Measurements from ENCODE around the gene ABHD10.

The ABHD10 gene

DNA sequence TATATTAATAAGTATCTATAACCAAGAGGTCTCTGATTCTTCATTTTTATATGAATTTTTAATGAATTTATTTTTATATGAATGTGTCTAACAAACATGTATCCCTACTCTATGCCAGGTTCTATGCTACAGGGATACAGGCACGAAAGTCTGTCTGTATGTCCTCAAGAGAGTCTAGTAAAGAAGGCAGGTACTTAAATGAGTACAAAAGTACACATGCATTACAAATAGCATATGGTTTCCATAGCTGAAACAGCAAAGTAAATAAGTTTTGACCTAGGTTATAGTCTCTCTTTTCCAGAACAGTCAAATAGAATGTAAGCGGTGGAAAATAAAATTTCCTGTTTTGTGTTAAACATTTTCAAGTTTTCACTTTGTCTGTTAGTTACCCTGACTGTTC, 13.3 kb upstream of the ABHD10 start:
- H3K4me1 ChIP-seq (ENCODE audit: control insufficient read depth, insufficient read depth, low read length, poor library complexity, severe bottlenecking) = peaks cover 14% of the 10 kb centered on the region
- H3K9me3 ChIP-seq (ENCODE audit: control insufficient read depth, low read length) = no peaks in the 10 kb centered on the region
- H3K4me3 ChIP-seq (ENCODE audit: extremely low read depth, insufficient read depth, low read length, poor library complexity, severe bottlenecking) = no peak overlapping the region
- peaks cover 67% of the 10 kb centered on the region for H3K36me3 ChIP-seq (ENCODE audit: control insufficient read depth, insufficient read depth, low read length)
- H3K27ac ChIP-seq (ENCODE audit: low read depth, low read length, severe bottlenecking) = no peak overlapping the region
- no CpG with 5 or more reads among the region's 2 CpGs for WGBS, 2 experiments (ENCODE audit: insufficient coverage in 2 of 2)

DNA sequence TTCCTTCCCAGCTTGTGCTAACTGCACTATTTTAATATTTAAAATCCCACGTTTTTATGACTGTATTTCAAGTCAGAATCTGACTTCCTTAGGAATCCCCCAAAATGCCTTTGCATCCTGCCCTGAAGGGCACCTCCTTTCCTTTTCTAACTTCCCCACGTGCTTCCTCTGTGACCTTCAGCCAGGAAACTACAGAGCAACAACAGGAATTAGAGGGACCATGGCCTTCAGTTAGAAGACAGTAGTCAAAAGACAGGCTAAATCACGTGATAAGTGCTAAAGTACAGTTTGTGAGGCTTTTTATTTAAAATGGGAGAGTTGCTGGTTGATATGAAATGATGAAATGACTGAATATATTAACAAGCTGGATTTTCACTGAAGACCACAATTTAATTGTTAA, 11.8 kb upstream of the ABHD10 start:
- H3K4me1 ChIP-seq (ENCODE audit: control insufficient read depth, insufficient read depth, low read length, poor library complexity, severe bottlenecking) = peaks cover 14% of the 10 kb centered on the region
- peak overlapping the region; percentile 18 for H3K27ac ChIP-seq (ENCODE audit: low read depth, low read length, severe bottlenecking)
- no peaks in the 10 kb centered on the region for H3K9me3 ChIP-seq (ENCODE audit: control insufficient read depth, low read length)
- 9% methylated on average over 2 of the region's 3 CpGs for WGBS, 2 experiments (ENCODE audit: insufficient coverage in 2 of 2)
- peaks cover 75% of the 10 kb centered on the region for H3K36me3 ChIP-seq (ENCODE audit: control insufficient read depth, insufficient read depth, low read length)
- no peak overlapping the region for H3K4me3 ChIP-seq (ENCODE audit: extremely low read depth, insufficient read depth, low read length, poor library complexity, severe bottlenecking)

DNA sequence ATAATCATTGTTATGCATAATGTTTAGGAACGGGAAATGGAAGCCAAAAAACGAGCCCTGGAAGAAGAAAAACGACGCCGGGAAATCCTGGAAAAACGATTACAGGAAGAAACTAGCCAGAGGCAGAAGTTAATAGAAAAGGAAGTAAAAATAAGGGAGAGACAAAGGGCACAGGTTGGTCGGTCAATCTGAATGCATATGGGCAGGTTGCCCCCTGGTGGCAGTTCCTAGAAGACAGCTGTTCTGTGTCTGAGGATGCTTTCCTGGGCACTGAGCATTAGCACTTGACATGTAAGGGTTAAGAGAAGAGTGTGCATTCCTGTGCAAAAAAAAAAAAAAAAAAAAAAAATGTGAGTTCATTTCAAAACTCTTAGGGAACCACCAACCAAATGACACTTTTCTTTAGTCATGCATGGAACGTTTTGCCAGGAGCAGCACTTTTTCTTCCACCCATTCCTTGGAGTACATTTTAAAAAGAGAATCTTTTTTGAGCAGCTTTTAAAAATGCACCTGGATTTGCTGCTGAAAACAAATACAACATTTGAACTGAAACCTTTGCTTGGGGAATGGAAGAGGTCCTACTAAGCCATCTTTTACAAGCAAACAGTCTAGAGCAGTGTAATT, 11.1 kb upstream of the ABHD10 start:
- WGBS, 2 experiments (ENCODE audit: insufficient coverage in 2 of 2) = 6 to 22% methylated on average over 6 to 7 of the region's 8 CpGs
- Histone ChIP-seq H3K4me1 (ENCODE audit: control insufficient read depth, insufficient read depth, low read length, poor library complexity, severe bottlenecking) (peaks cover 14% of the 10 kb centered on the region), H3K36me3 (ENCODE audit: control insufficient read depth, insufficient read depth, low read length) (peaks cover 72% of the 10 kb centered on the region), H3K9me3 (ENCODE audit: control insufficient read depth, low read length) (no peaks in the 10 kb centered on the region), H3K4me3 (ENCODE audit: extremely low read depth, insufficient read depth, low read length, poor library complexity, severe bottlenecking) (no peak overlapping the region), H3K27ac (ENCODE audit: low read depth, low read length, severe bottlenecking) (no peak overlapping the region)

DNA sequence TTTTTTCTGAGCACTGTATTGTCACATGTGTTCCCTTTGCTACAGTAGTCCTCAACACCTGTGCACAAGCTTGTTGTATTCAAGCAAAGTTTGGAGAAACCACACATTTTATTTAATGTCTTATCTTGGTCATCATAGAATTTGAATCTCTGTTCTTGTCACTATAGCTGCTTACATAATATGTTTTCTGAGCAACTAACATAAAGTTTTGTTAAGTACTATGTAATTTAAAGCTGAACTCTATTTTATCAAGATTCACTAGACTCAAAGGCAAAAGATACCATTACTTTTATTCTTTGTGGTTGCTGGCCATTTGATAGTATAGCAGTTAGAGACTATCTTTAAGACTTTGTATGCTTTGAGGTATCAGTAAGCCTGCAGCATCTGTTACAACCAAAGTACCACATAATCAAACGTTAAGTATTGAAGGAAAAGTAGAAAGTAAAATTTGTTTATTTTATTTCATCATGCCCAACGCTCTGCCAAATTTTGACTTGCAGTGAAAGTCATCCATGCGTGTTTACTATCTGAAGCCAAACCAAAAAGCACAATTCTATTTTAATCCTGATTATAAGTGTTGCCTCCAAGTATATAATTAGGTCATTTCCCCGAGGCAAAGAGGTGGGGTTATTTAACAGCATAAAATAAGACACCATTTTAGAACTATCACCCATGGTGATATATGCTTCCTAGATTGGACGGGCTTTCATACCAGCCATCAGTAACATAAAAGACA, 10.3 kb upstream of the ABHD10 start:
- Histone ChIP-seq H3K27ac (ENCODE audit: low read depth, low read length, severe bottlenecking) (no peak overlapping the region), H3K4me3 (ENCODE audit: extremely low read depth, insufficient read depth, low read length, poor library complexity, severe bottlenecking) (no peak overlapping the region), H3K4me1 (ENCODE audit: control insufficient read depth, insufficient read depth, low read length, poor library complexity, severe bottlenecking) (peaks cover 14% of the 10 kb centered on the region), H3K36me3 (ENCODE audit: control insufficient read depth, insufficient read depth, low read length) (peaks cover 75% of the 10 kb centered on the region), H3K9me3 (ENCODE audit: control insufficient read depth, low read length) (no peaks in the 10 kb centered on the region)
- WGBS, 2 experiments (ENCODE audit: insufficient coverage in 2 of 2) = 100% methylated on average over 1 of the region's 5 CpGs

DNA sequence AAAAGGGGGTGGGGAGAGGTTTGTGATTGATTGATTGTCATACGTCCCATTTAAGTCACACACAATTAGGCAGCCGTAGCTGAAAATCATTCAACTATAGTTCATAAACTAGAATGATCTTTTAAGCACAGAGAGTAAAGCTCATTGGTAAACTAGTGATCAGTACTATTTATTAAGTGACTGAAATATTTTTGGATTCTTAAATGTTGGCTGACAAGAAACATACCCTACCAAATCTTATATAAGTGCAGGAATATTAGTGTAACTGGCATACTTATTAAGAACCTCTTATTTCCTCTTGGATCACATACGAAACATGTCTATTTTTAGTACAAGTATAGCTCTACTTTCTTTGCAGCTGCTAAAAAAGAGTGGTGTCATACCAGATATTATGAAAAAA, 8.4 kb upstream of the ABHD10 start:
- peaks cover 73% of the 10 kb centered on the region for H3K36me3 ChIP-seq (ENCODE audit: control insufficient read depth, insufficient read depth, low read length)
- no CpG with 5 or more reads among the region's 3 CpGs for WGBS, 2 experiments (ENCODE audit: insufficient coverage in 2 of 2)

DNA sequence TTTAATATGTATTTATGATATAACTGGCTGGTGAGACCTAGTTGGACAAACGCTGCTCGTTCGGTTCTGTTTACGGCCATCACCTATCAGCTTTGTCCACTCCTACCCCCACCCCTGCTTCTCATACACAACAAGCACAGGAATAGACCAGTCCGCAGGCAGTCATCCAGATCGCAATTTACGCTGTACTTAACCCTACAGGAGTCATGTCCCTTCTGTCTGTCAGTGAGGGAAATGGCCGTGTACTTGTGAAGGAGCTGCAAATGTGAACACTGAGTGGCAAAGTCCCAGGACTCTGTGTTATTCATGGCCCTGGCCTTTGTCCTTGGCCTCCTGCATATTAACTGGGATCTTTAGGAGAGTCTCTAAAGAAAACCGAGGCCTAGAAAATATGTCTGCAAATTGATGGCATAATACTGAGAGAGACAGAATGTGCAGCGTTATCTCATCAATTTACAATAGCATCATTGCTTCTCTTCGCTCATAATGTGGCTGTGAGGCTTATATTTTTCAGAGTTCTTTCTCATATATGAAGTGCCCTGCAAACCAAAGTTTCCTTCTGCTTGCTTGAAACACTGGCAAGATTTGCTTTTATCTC, 7.2 kb upstream of the ABHD10 start:
- no peak overlapping the region for H3K27ac ChIP-seq (ENCODE audit: low read depth, low read length, severe bottlenecking)
- no peak overlapping the region for H3K4me3 ChIP-seq (ENCODE audit: extremely low read depth, insufficient read depth, low read length, poor library complexity, severe bottlenecking)
- WGBS, 2 experiments (ENCODE audit: insufficient coverage in 2 of 2) = 78 to 84% methylated on average over 6 of the region's 11 CpGs
- peaks cover 66% of the 10 kb centered on the region for H3K36me3 ChIP-seq (ENCODE audit: control insufficient read depth, insufficient read depth, low read length)
- H3K4me1 ChIP-seq (ENCODE audit: control insufficient read depth, insufficient read depth, low read length, poor library complexity, severe bottlenecking) = peaks cover 9% of the 10 kb centered on the region
- H3K9me3 ChIP-seq (ENCODE audit: control insufficient read depth, low read length) = no peaks in the 10 kb centered on the region

More for the DNA sequence above, 8.4 kb upstream of the ABHD10 start:
- H3K9me3 ChIP-seq (ENCODE audit: control insufficient read depth, low read length) = no peaks in the 10 kb centered on the region
- H3K4me3 ChIP-seq (ENCODE audit: extremely low read depth, insufficient read depth, low read length, poor library complexity, severe bottlenecking) = no peak overlapping the region
- H3K27ac ChIP-seq (ENCODE audit: low read depth, low read length, severe bottlenecking) = no peak overlapping the region
- H3K4me1 ChIP-seq (ENCODE audit: control insufficient read depth, insufficient read depth, low read length, poor library complexity, severe bottlenecking) = peaks cover 14% of the 10 kb centered on the region

DNA sequence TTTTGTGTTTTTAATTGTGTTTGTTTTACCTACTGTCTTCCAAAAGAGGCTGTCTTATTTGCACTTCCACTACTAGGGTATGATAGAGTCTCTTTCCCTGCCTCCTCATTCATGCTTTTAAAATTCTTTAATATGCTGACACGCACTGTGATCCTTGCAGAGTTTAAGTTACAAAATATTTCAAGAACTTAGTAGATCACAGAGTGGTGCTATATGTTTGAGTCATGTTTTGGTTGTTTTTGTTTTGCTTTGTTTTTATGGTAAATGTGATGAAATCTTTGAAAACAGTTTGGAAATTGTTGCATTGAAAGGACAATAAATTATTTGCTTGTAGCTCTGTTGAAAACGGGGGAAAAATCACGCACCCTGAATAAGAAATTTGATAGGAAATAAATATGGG, 5.9 kb upstream of the ABHD10 start:
- no peaks in the 10 kb centered on the region for H3K4me1 ChIP-seq (ENCODE audit: control insufficient read depth, insufficient read depth, low read length, poor library complexity, severe bottlenecking)
- H3K9me3 ChIP-seq (ENCODE audit: control insufficient read depth, low read length) = no peaks in the 10 kb centered on the region
- WGBS, 2 experiments (ENCODE audit: insufficient coverage in 2 of 2) = 75% methylated on average over 1 of the region's 3 CpGs; no CpG with 5 or more reads in 1 of the 2 experiments
- H3K4me3 ChIP-seq (ENCODE audit: extremely low read depth, insufficient read depth, low read length, poor library complexity, severe bottlenecking) = no peak overlapping the region
- no peak overlapping the region for H3K27ac ChIP-seq (ENCODE audit: low read depth, low read length, severe bottlenecking)
- peaks cover 57% of the 10 kb centered on the region for H3K36me3 ChIP-seq (ENCODE audit: control insufficient read depth, insufficient read depth, low read length)

DNA sequence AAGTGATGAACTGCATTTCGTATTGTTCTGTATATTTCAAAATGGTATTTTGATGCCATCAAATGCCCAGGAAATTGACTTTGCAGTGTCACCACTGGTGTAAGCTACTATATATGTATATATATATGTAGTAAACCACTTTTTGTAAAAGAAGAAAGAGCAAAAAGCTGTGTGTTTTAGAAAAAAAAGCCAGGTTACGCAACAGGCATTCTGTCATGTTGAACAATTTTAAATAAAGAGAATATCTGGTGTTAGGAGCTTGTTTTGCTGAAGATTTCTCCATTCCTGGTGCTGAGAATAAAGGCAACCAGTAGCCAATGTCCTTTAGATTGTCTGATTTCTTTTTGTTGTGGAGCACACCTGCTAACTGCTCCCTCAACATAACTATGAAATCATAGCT, 3.7 kb upstream of the ABHD10 start:
- Histone ChIP-seq H3K36me3 (ENCODE audit: control insufficient read depth, insufficient read depth, low read length) (peaks cover 37% of the 10 kb centered on the region), H3K4me1 (ENCODE audit: control insufficient read depth, insufficient read depth, low read length, poor library complexity, severe bottlenecking) (no peaks in the 10 kb centered on the region), H3K27ac (ENCODE audit: low read depth, low read length, severe bottlenecking) (no peak overlapping the region), H3K9me3 (ENCODE audit: control insufficient read depth, low read length) (no peaks in the 10 kb centered on the region), H3K4me3 (ENCODE audit: extremely low read depth, insufficient read depth, low read length, poor library complexity, severe bottlenecking) (no peak overlapping the region)
- 100% methylated on average over 1 of the region's 2 CpGs for WGBS, 2 experiments (ENCODE audit: insufficient coverage in 2 of 2)

DNA sequence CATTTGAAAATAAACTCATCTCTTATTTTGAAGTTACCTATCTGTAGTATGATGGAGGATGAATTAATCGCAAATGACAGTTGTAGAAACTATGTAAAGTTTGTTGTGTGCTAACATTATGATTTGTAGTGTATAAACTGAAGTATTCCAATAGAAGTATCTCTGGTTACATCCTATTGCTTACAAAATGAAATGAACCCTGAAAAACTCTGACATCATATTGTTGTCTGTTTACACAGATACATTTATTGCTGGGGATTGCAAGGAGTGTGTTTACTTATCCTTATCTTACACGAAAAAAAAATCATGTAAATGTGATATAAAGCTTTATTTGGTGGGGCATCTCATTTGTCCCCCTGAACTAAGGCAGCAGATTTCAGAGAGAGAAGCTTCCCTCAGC, 2.6 kb upstream of the ABHD10 start:
- H3K4me1 ChIP-seq (ENCODE audit: control insufficient read depth, insufficient read depth, low read length, poor library complexity, severe bottlenecking) = no peaks in the 10 kb centered on the region
- H3K36me3 ChIP-seq (ENCODE audit: control insufficient read depth, insufficient read depth, low read length) = peaks cover 37% of the 10 kb centered on the region
- H3K4me3 ChIP-seq (ENCODE audit: extremely low read depth, insufficient read depth, low read length, poor library complexity, severe bottlenecking) = no peak overlapping the region
- no peaks in the 10 kb centered on the region for H3K9me3 ChIP-seq (ENCODE audit: control insufficient read depth, low read length)
- no peak overlapping the region for H3K27ac ChIP-seq (ENCODE audit: low read depth, low read length, severe bottlenecking)
- no CpG with 5 or more reads among the region's 2 CpGs for WGBS, 2 experiments (ENCODE audit: insufficient coverage in 2 of 2)

DNA sequence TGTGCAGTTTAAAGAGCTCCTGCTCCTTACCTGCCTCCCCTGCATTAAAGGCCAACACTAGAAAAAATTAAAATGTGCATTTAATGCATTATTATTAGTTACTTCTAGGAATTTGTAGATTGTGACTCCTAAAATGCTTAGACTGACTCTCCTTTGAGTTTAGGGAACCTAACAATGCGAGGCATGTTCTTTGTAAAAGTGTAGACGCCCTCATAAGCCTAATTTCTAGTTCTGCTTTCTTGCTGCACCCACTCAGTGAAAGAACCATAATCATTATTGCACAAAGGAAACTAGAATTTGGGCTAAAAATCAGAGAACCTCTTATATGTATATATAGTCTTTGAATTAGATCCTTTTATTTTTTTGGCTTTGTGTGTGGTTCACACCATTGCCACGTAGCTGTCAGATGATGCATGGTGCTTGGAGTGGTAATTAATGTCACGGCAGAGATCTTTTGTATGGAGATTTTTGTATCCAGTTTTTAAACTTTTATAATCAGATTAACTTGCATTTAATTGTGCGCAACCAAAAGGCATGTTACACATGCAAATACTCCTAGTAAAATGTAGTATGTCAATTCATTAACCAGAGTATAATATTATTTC, 710 bp downstream of the ABHD10 start:
- 0% methylated on average over 1 of the region's 5 CpGs; no CpG with 5 or more reads in 1 of the 2 experiments for WGBS, 2 experiments (ENCODE audit: insufficient coverage in 2 of 2)
- no peaks in the 10 kb centered on the region for H3K4me1 ChIP-seq (ENCODE audit: control insufficient read depth, insufficient read depth, low read length, poor library complexity, severe bottlenecking)
- H3K9me3 ChIP-seq (ENCODE audit: control insufficient read depth, low read length) = no peaks in the 10 kb centered on the region
- H3K27ac ChIP-seq (ENCODE audit: low read depth, low read length, severe bottlenecking) = peak overlapping the region; percentile 75
- H3K4me3 ChIP-seq (ENCODE audit: extremely low read depth, insufficient read depth, low read length, poor library complexity, severe bottlenecking) = peak overlapping the region; percentile 81
- H3K36me3 ChIP-seq (ENCODE audit: control insufficient read depth, insufficient read depth, low read length) = peaks cover 13% of the 10 kb centered on the region
